ENCODE measurements around the gene BMPR1A. TPM values are rescaled to one million over a fixed set of nuclear protein-coding genes. Genes with fewer than 3 reads are reported as not detected.

The BMPR1A gene
- total RNA-seq, 4 donors from 2014 or later: 21.1 to 33.3 (median 26.7) TPM

- Histone ChIP-seq H3K36me3 (peaks cover 11% of the 10 kb centered on the region), H3K9me3 (no peaks in the 10 kb centered on the region), H3K4me3 (no peak overlapping the region), H3K4me1 (peaks cover 21% of the 10 kb centered on the region), H3K27me3 (no peaks in the 10 kb centered on the region), H3K27ac (no peak overlapping the region)
- no peak for TF ChIP-seq EP300 (IDR thresholded peaks at IDR 0.05)
- no peak for TF ChIP-seq CTCF (IDR thresholded peaks at IDR 0.05)
- TF ChIP-seq POLR2AphosphoS5 (IDR thresholded peaks at IDR 0.05): no peak
- no peak for TF ChIP-seq POLR2A (IDR thresholded peaks at IDR 0.05)
- 86% methylated on average over 4 of the region's 6 CpGs for WGBS
- DNase-seq (ENCODE audit: low spot score in 2 of 2): peak in 1 of 2 donors; percentile 76
These were observed 184.3 kb downstream of the BMPR1A start for GRCh38 chr10:86940677-86941076.

- Histone ChIP-seq H3K4me3 (no peak overlapping the region), H3K27me3 (no peaks in the 10 kb centered on the region), H3K9me3 (no peaks in the 10 kb centered on the region), H3K36me3 (peaks cover 11% of the 10 kb centered on the region), H3K27ac (no peak overlapping the region), H3K4me1 (peaks cover 28% of the 10 kb centered on the region)
- TF ChIP-seq CTCF (IDR thresholded peaks at IDR 0.05) (no peak), POLR2AphosphoS5 (IDR thresholded peaks at IDR 0.05) (no peak), POLR2A (IDR thresholded peaks at IDR 0.05) (no peak), EP300 (IDR thresholded peaks at IDR 0.05) (no peak)
- DNase-seq (ENCODE audit: low spot score in 2 of 2): peak in 1 of 2 donors; percentile 13
- 92% methylated on average over 2 of the region's 2 CpGs for WGBS
These were observed 185.0 kb downstream of the BMPR1A start for GRCh38 chr10:86941426-86941825.

GRCh38 chr10:86941991-86942421, 185.6 kb downstream of the BMPR1A start:
- peaks cover 11% of the 10 kb centered on the region for H3K36me3 ChIP-seq
- TF ChIP-seq POLR2A (IDR thresholded peaks at IDR 0.05): no peak
- no peak for TF ChIP-seq CTCF (IDR thresholded peaks at IDR 0.05)
- TF ChIP-seq EP300 (IDR thresholded peaks at IDR 0.05): no peak
- TF ChIP-seq POLR2AphosphoS5 (IDR thresholded peaks at IDR 0.05): no peak
- peaks cover 28% of the 10 kb centered on the region for H3K4me1 ChIP-seq
- H3K27ac ChIP-seq: no peak overlapping the region
- 91% methylated on average over 14 of the region's 14 CpGs for WGBS
- H3K27me3 ChIP-seq: no peaks in the 10 kb centered on the region
- DNase-seq (ENCODE audit: low spot score in 2 of 2): peak; percentile 60 to 62
- no peaks in the 10 kb centered on the region for H3K9me3 ChIP-seq
- no peak overlapping the region for H3K4me3 ChIP-seq

- Histone ChIP-seq H3K27ac (no peak overlapping the region), H3K9me3 (no peaks in the 10 kb centered on the region), H3K27me3 (no peaks in the 10 kb centered on the region), H3K4me1 (peaks cover 28% of the 10 kb centered on the region), H3K4me3 (no peak overlapping the region), H3K36me3 (peaks cover 8% of the 10 kb centered on the region)
- DNase-seq (ENCODE audit: low spot score in 2 of 2): peak; percentile 58 to 77
- TF ChIP-seq POLR2AphosphoS5 (IDR thresholded peaks at IDR 0.05): no peak
- WGBS: 88% methylated on average over 75 of the region's 94 CpGs
These were observed 186.3 kb downstream of the BMPR1A start for GRCh38 chr10:86942441-86943315.

- Histone ChIP-seq H3K9me3 (no peaks in the 10 kb centered on the region), H3K36me3 (peaks cover 8% of the 10 kb centered on the region), H3K4me1 (peaks cover 28% of the 10 kb centered on the region), H3K4me3 (no peak overlapping the region), H3K27ac (no peak overlapping the region), H3K27me3 (no peaks in the 10 kb centered on the region)
- WGBS: 98% methylated on average over 15 of the region's 30 CpGs
- peak; percentile 56 to 77 for DNase-seq (ENCODE audit: low spot score in 2 of 2)
- TF ChIP-seq POLR2AphosphoS5 (IDR thresholded peaks at IDR 0.05) (no peak), EP300 (IDR thresholded peaks at IDR 0.05) (no peak), CTCF (IDR thresholded peaks at IDR 0.05) (no peak), POLR2A (IDR thresholded peaks at IDR 0.05) (no peak)
These were observed 187.1 kb downstream of the BMPR1A start for GRCh38 chr10:86943316-86944030.

Data from suprapubic skin (tissue), 4 donors.